Testis (tissue), 2 donors: ENCODE measurements around the gene EBI3.

Experiments used
- POLR2A ChIP-seq: fragments of 450-650 bp; IDR thresholded peaks from one replicate; pipeline ENCODE4 v1.6.1; 2017; ENCODE audit warnings: antibody characterized with exemption, mild to moderate bottlenecking, moderate library complexity
- TF ChIP-seq, protein P1 (sequence below), 3 experiments: fragments of 450-650 bp in 2 of 3; fragments of 200-600 bp in 1 of 3; sonication (generic) in 1 of 3; IDR thresholded peaks; one replicate each; pipeline ENCODE4 v1.5.1; 2016 to 2019; ENCODE audit warnings: antibody characterized with exemption in 3 of 3, mild to moderate bottlenecking in 2 of 3, moderate library complexity in 1 of 3

DNA sequence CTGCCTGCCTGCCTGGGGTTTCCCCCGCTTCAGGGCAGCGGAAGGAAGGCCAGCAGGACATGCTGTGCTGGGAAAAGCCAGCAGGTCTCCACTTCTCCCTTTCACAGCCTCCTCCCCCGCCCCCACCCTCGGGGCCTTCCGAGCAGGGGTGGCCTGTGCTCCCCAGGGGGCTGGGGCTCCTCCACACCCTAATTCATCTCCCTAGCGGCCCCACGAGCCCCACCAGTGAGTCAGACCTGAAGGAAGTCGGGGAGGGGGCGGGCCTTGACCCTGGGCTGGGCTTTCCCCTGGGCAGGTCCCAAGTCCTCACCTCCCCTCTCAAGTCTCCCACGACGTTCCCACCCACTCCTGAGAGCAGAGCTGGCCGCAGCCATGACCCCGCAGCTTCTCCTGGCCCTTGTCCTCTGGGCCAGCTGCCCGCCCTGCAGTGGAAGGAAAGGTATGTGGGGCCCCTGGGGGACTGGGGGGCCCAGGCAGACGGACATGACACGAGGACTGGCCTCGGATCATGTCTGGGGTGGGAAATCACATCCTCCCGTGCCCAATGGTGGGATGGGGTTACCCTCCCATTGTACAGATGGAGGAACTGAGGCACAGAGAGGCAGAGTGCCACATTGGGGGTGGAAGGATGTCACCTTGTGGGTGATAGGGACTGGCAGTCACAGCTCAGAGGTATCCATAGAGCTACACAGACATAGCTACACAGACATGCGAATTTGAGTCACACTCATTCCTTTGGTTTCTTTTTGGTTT, at the start of gene EBI3:
- TF ChIP-seq POLR2A: no peak
- TF ChIP-seq, protein P1, sequence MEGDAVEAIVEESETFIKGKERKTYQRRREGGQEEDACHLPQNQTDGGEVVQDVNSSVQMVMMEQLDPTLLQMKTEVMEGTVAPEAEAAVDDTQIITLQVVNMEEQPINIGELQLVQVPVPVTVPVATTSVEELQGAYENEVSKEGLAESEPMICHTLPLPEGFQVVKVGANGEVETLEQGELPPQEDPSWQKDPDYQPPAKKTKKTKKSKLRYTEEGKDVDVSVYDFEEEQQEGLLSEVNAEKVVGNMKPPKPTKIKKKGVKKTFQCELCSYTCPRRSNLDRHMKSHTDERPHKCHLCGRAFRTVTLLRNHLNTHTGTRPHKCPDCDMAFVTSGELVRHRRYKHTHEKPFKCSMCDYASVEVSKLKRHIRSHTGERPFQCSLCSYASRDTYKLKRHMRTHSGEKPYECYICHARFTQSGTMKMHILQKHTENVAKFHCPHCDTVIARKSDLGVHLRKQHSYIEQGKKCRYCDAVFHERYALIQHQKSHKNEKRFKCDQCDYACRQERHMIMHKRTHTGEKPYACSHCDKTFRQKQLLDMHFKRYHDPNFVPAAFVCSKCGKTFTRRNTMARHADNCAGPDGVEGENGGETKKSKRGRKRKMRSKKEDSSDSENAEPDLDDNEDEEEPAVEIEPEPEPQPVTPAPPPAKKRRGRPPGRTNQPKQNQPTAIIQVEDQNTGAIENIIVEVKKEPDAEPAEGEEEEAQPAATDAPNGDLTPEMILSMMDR (IDR thresholded peaks at IDR 0.05): no peak
